Measurements from ENCODE around the gene SLC25A22.

- no peak for TF ChIP-seq CTCF (IDR thresholded peaks at IDR 0.05)
- TF ChIP-seq EZH2 (IDR thresholded peaks at IDR 0.05; ENCODE audit: borderline replicate concordance, insufficient read depth, low read depth, low read length, poor library complexity, severe bottlenecking): no peak
These were observed 587 bp downstream of the SLC25A22 start for GRCh38 chr11:797296-798092.
